MCF 10A (cell line): ENCODE results near the gene KAT6B. TPM values are rescaled to one million over a fixed set of nuclear protein-coding genes. Genes with fewer than 3 reads are reported as not detected.

Experiments
- BruUV-seq: library from RNA; stranded (reverse); fragments of 400-500 nt; replicated peaks from 2 replicates; lab custom pipeline; 2021; lab: Mats Ljungman, UMichigan
- CTCF ChIA-PET: fragments of 300-600 bp; sonication (Branson Sonifier 250); formaldehyde crosslinking; extraction: SDS; loops from one replicate; lab custom pipeline; 2021; ENCODE audit warnings: antibody characterized with exemption, inconsistent platforms; lab: Yijun Ruan, JAX
- POLR2A ChIA-PET: fragments of 300-600, 350-650 bp; sonication (Branson Sonifier 250); formaldehyde crosslinking; extraction: SDS; loops from one replicate; lab custom pipeline; 2020; ENCODE audit warnings: antibody characterized with exemption, inconsistent platforms; lab: Yijun Ruan, JAX
- DNase-seq: peaks from one replicate; pipeline ENCODE4 v3.0.0-alpha.2; 2018; ENCODE audit not compliant: unreplicated experiment
- H3K27ac Mint-ChIP-seq: one replicate; pipeline ENCODE4 v1.8.0; 2022; ENCODE audit warnings: mild to moderate bottlenecking, low read depth, mixed read lengths; ENCODE audit not compliant: unreplicated experiment
- H3K27me3 Mint-ChIP-seq: one replicate; pipeline ENCODE4 v1.8.0; 2022; ENCODE audit warnings: mixed read lengths; ENCODE audit not compliant: insufficient read depth, unreplicated experiment
- H3K36me3 Mint-ChIP-seq: one replicate; pipeline ENCODE4 v1.8.0; 2022; ENCODE audit warnings: mild to moderate bottlenecking, moderate library complexity, mixed read lengths; ENCODE audit not compliant: insufficient read depth, unreplicated experiment
- H3K4me1 Mint-ChIP-seq: one replicate; pipeline ENCODE4 v1.8.0; 2022; ENCODE audit warnings: mixed read lengths; ENCODE audit not compliant: insufficient read depth, unreplicated experiment
- H3K4me3 Mint-ChIP-seq: one replicate; pipeline ENCODE4 v1.8.0; 2022; ENCODE audit warnings: mild to moderate bottlenecking, moderate library complexity, mixed read lengths; ENCODE audit not compliant: unreplicated experiment
- H3K9me3 Mint-ChIP-seq: one replicate; pipeline ENCODE4 v1.8.0; 2022; ENCODE audit warnings: mixed read lengths; ENCODE audit not compliant: unreplicated experiment
- CTCF ChIP-seq: fragments of 200-600 bp; IDR thresholded peaks from one replicate; pipeline ENCODE4 v1.8.0; 2022; ENCODE audit warnings: antibody characterized with exemption, mild to moderate bottlenecking; ENCODE audit not compliant: unreplicated experiment
- intact Hi-C: fragments of 100-400 bp; cut with micrococcal nuclease; formaldehyde crosslinking; loops from 2 replicates; pipeline ENCODE4 v1.14.1; 2022
- total RNA-seq: library from RNA; stranded (reverse); gene quantifications from 2 replicates; pipeline ENCODE4 v1.2.3, GENCODE V29; 2022

Gene KAT6B
- total RNA-seq, 1 experiment from 2014 or later = 18.3 TPM

- no peak for DNase-seq
- Mint-ChIP-seq H3K36me3 (peaks cover 9% of the 10 kb centered on the region), H3K27me3 (no peaks in the 10 kb centered on the region), H3K9me3 (no peaks in the 10 kb centered on the region), H3K4me3 (no peak overlapping the region), H3K4me1 (no peaks in the 10 kb centered on the region), H3K27ac (no peak overlapping the region)
- POLR2A ChIA-PET = interaction anchor here (0.6 to 2.1 kb wide), 2 partner anchors 16 to 302 kb away, joined by 3 to 4 read pairs; no protein-coding TSS in a partner anchor
- no peak for TF ChIP-seq CTCF
- intact Hi-C loops = no loop called here
- CTCF ChIA-PET = interaction anchor here (0.7 kb wide), 1 partner anchor 22 kb away, joined by 3 read pairs; no protein-coding TSS in a partner anchor
- no TSS peak for BruUV-seq
Observed at GRCh38 chr10:74862625-74863024, 36.2 kb downstream of the KAT6B start.

- no peak for TF ChIP-seq CTCF
- DNase-seq = no peak
- BruUV-seq = no TSS peak
- no peaks in the 10 kb centered on the region for H3K4me1 Mint-ChIP-seq
- POLR2A ChIA-PET = interaction anchor here (0.6 to 1.0 kb wide), 2 partner anchors 38 to 58 kb away, joined by 3 to 5 read pairs; no protein-coding TSS in a partner anchor
- H3K4me3 Mint-ChIP-seq = no peak overlapping the region
- CTCF ChIA-PET = no interaction called here
- intact Hi-C loops = no loop called here
- no peaks in the 10 kb centered on the region for H3K27me3 Mint-ChIP-seq
- H3K9me3 Mint-ChIP-seq = no peaks in the 10 kb centered on the region
- peaks cover 12% of the 10 kb centered on the region for H3K36me3 Mint-ChIP-seq
- H3K27ac Mint-ChIP-seq = no peak overlapping the region
Observed at GRCh38 chr10:74863551-74863950, 37.2 kb downstream of the KAT6B start.

GRCh38 chr10:74867351-74867750 is 41.0 kb downstream of the KAT6B start:
- CTCF ChIA-PET = interaction anchor here (0.6 kb wide), 1 partner anchor 9 kb away, joined by 3 read pairs; no protein-coding TSS in a partner anchor
- POLR2A ChIA-PET = interaction anchor here (1.2 kb wide), 1 partner anchor 9 kb away, joined by 3 read pairs; no protein-coding TSS in a partner anchor
- no peak for DNase-seq
- TF ChIP-seq CTCF = no peak
- intact Hi-C loops = no loop called here
- BruUV-seq = no TSS peak
- H3K27ac Mint-ChIP-seq = no peak overlapping the region
- H3K36me3 Mint-ChIP-seq = peaks cover 10% of the 10 kb centered on the region
- no peak overlapping the region for H3K4me3 Mint-ChIP-seq
- H3K4me1 Mint-ChIP-seq = peaks cover 5% of the 10 kb centered on the region
- H3K27me3 Mint-ChIP-seq = no peaks in the 10 kb centered on the region
- H3K9me3 Mint-ChIP-seq = no peaks in the 10 kb centered on the region

- ChIA-PET POLR2A (interaction anchor here (0.6 to 1.1 kb wide), 2 partner anchors 21 to 77 kb away, joined by 3 read pairs; no protein-coding TSS in a partner anchor), CTCF (no interaction called here)
- Mint-ChIP-seq H3K27me3 (no peaks in the 10 kb centered on the region), H3K4me1 (peaks cover 7% of the 10 kb centered on the region), H3K27ac (no peak overlapping the region), H3K36me3 (peaks cover 15% of the 10 kb centered on the region), H3K4me3 (no peak overlapping the region), H3K9me3 (no peaks in the 10 kb centered on the region)
- intact Hi-C loops = no loop called here
- TF ChIP-seq CTCF = no peak
- no peak for DNase-seq
- no TSS peak for BruUV-seq
Observed at GRCh38 chr10:74868392-74868977, 42.1 kb downstream of the KAT6B start.
